Measurements from ENCODE around the gene REV3L. TPM values are rescaled to one million over a fixed set of nuclear protein-coding genes. Genes with fewer than 3 reads are reported as not detected.
A peak's percentile ranks its signal among the peaks of the same experiment; 100 is the strongest.

Gene REV3L
- polyA plus RNA-seq, 1 of the 3 experiments (the other 2 are of a cell fraction) = 7.3 TPM

DNA sequence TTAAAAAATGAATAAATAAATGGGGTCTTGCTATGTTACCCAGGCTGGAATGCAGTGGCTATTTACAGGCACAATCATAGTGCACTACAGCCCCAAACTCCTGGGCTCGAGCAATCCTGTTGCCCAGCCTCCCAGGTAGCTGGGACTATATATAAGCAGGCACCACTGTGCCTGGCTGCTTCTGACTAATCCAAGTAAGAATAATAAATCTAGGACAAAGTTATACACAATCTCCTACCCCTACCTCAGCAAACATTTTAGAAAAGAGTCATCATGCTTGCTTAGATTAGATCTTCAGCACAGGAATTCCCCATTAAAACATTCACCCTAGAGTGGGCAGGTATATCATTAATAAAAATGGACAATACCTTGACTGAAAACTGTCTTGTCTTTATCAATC is 124.6 kb downstream of the REV3L start:
- 0 out of 4 replicates have a peak overlapping the region, but pooled peaks of 1 of the 2 experiments have one; percentile 11 for H3K27ac ChIP-seq (ENCODE audit: low read depth in 2 of 2, low read length in 1 of 2)
- H3K9ac ChIP-seq = no peak overlapping the region
- CTCF ChIA-PET = interaction anchor here (1.7 kb wide), 1 partner anchor 10 kb away, joined by 4 read pairs; no protein-coding TSS in a partner anchor
- TF ChIP-seq JUND (IDR thresholded peaks at IDR 0.05) (peak; percentile 12; the same call in 1 of the 2 replicates), POLR2AphosphoS5 (IDR thresholded peaks at IDR 0.05; ENCODE audit: low read depth, low read length) (no peak), ELF1 (IDR thresholded peaks at IDR 0.05) (no peak), NFIC (IDR thresholded peaks at IDR 0.05; ENCODE audit: borderline replicate concordance) (no peak)
- no peaks in the 10 kb centered on the region for H4K20me1 ChIP-seq (ENCODE audit: insufficient read depth)
- H2AFZ ChIP-seq (ENCODE audit: low read depth) = no peak overlapping the region
- H3F3A ChIP-seq (replicated peaks; ENCODE audit: insufficient read depth) = peaks cover 13% of the 10 kb centered on the region
- H3K4me1 ChIP-seq (ENCODE audit: control insufficient read depth in 1 of 2, insufficient read depth in 2 of 2, low read depth in 1 of 2, low read length in 1 of 2) = no peaks in the 10 kb centered on the region; a peak in 1 of 4 replicates
- POLR2A ChIA-PET = no interaction called here
- DNase-seq = no peak
- no peaks in the 10 kb centered on the region for H3K27me3 ChIP-seq (ENCODE audit: insufficient read depth)
- H3K79me2 ChIP-seq (ENCODE audit: insufficient read depth) = no peaks in the 10 kb centered on the region
- no peaks in the 10 kb centered on the region for H3K9me3 ChIP-seq
- no peak overlapping the region for H3K4me2 ChIP-seq
- H3K36me3 ChIP-seq (replicated peaks in 1 of 2; ENCODE audit: control insufficient read depth in 1 of 2, insufficient read depth in 2 of 2, low read length in 1 of 2) = peaks cover 48 to 57% of the 10 kb centered on the region in 2 experiments
- WGBS (ENCODE audit: low lambda C conversion rate) = 100% methylated on average over 1 of the region's 1 CpG
- no peak overlapping the region for H3K4me3 ChIP-seq (ENCODE audit: low read depth in 2 of 2, low read length in 1 of 2)
- no peaks in the 10 kb centered on the region for H3K9me2 ChIP-seq

DNA sequence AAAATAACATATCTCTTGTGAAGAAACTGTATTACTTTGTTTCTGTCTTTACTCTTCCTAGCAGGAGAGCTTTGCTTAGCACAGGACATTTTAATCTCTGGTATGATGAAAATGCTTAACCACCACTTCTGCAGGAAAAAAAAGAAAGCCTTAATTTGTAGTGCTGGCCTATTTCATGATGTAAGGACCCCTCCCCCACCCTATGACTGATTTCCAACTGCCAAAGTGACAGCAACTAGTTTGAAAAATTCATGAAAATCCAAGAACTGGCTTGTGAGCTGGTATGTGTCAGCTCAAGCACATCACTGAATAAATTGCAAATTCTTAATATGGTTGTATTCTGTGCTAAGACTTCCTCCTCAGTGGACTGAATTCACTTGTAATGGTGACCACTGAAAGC is 125.3 kb downstream of the REV3L start:
- Histone ChIP-seq H3K79me2 (ENCODE audit: insufficient read depth) (no peaks in the 10 kb centered on the region), H3K4me2 (no peak overlapping the region), H2AFZ (ENCODE audit: low read depth) (no peak overlapping the region), H3K4me1 (ENCODE audit: control insufficient read depth in 1 of 2, insufficient read depth in 2 of 2, low read depth in 1 of 2, low read length in 1 of 2) (no peaks in the 10 kb centered on the region; a peak in 1 of 4 replicates), H4K20me1 (ENCODE audit: insufficient read depth) (no peaks in the 10 kb centered on the region), H3K27me3 (ENCODE audit: insufficient read depth) (no peaks in the 10 kb centered on the region), H3K36me3 (replicated peaks in 1 of 2; ENCODE audit: control insufficient read depth in 1 of 2, insufficient read depth in 2 of 2, low read length in 1 of 2) (peaks cover 43 to 65% of the 10 kb centered on the region in 2 experiments), H3F3A (replicated peaks; ENCODE audit: insufficient read depth) (peaks cover 13% of the 10 kb centered on the region), H3K9ac (no peak overlapping the region), H3K4me3 (ENCODE audit: low read depth in 2 of 2, low read length in 1 of 2) (no peak overlapping the region), H3K9me3 (no peaks in the 10 kb centered on the region), H3K27ac (ENCODE audit: low read depth in 2 of 2, low read length in 1 of 2) (no peak overlapping the region), H3K9me2 (no peaks in the 10 kb centered on the region)
- CTCF ChIA-PET = interaction anchor here (0.7 to 1.7 kb wide), 2 partner anchors 9 to 29 kb away, joined by 3 to 4 read pairs; no protein-coding TSS in a partner anchor
- POLR2A ChIA-PET = no interaction called here
- TF ChIP-seq MAX (IDR thresholded peaks at IDR 0.05; ENCODE audit: low read depth) (no peak), FOXM1 (IDR thresholded peaks at IDR 0.05; ENCODE audit: low read depth) (no peak), TCF12 (IDR thresholded peaks at IDR 0.05) (no peak), RCOR1 (IDR thresholded peaks at IDR 0.05; ENCODE audit: low read length) (no peak), FOSL2 (IDR thresholded peaks at IDR 0.05; ENCODE audit: borderline replicate concordance, low read depth) (no peak), ELF1 (IDR thresholded peaks at IDR 0.05) (no peak), EZH2phosphoT487 (IDR thresholded peaks at IDR 0.05; ENCODE audit: borderline replicate concordance, low read depth) (no peak), SIN3A (IDR thresholded peaks at IDR 0.05; ENCODE audit: borderline replicate concordance, low read depth, low read length) (no peak), PBX3 (IDR thresholded peaks at IDR 0.05) (no peak), TEAD4 (IDR thresholded peaks at IDR 0.05; ENCODE audit: borderline replicate concordance, insufficient read depth) (no peak), YY1 (IDR thresholded peaks at IDR 0.05; ENCODE audit: low read depth) (no peak), POLR2AphosphoS5 (IDR thresholded peaks at IDR 0.05; ENCODE audit: low read depth, low read length) (no peak), REST (IDR thresholded peaks at IDR 0.05; ENCODE audit: low read depth, low read length) (no peak), RXRA (IDR thresholded peaks at IDR 0.05; ENCODE audit: borderline replicate concordance, low read depth) (no peak), GABPA (IDR thresholded peaks at IDR 0.05; ENCODE audit: low read depth) (no peak), CHD2 (IDR thresholded peaks at IDR 0.05; ENCODE audit: low read length, partially characterized antibody) (no peak), JUND (IDR thresholded peaks at IDR 0.05) (no peak), TAF1 (IDR thresholded peaks at IDR 0.05; ENCODE audit: borderline replicate concordance, low read depth, low read length) (no peak)
- TF ChIP-seq, protein P1, sequence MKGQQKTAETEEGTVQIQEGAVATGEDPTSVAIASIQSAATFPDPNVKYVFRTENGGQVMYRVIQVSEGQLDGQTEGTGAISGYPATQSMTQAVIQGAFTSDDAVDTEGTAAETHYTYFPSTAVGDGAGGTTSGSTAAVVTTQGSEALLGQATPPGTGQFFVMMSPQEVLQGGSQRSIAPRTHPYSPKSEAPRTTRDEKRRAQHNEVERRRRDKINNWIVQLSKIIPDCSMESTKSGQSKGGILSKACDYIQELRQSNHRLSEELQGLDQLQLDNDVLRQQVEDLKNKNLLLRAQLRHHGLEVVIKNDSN (IDR thresholded peaks at IDR 0.05; ENCODE audit: borderline replicate concordance, low read depth) = no peak
- no peak for DNase-seq
